Endothelial cell of umbilical vein (primary cell): ENCODE results near the gene CEACAM1. TPM values are rescaled to one million over a fixed set of nuclear protein-coding genes. Genes with fewer than 3 reads are reported as not detected.

Source experiments
- BruUV-seq: library from RNA; stranded (reverse); fragments of 400-500 nt; replicated peaks from 2 replicates; lab custom pipeline; 2021; lab: Mats Ljungman, UMichigan
- CTCF ChIA-PET: fragments of 300-600, 350-600 bp; sonication (Branson Sonifier 250); formaldehyde crosslinking; loops from one replicate; lab custom pipeline; 2021; ENCODE audit warnings: antibody characterized with exemption, inconsistent platforms; lab: Charles Lee
- POLR2A ChIA-PET: fragments of 300-600, 350-600 bp; sonication (Branson Sonifier 250); formaldehyde crosslinking; loops from one replicate; lab custom pipeline; 2021; ENCODE audit warnings: antibody characterized with exemption, inconsistent platforms; lab: Charles Lee
- DNase-seq: peaks from one replicate; pipeline ENCODE4 v3.0.0-alpha.2; 2011; ENCODE audit warnings: low read depth, low spot score
- FAIRE-seq: peaks from 2 replicates; lab custom pipeline; 2011; peaks lifted over from hg19 to GRCh38; lab: Jason Lieb, UNC
- H2AFZ ChIP-seq: 2 replicates; pipeline ENCODE4 v1.6.0; 2012; ENCODE audit warnings: low read depth, low read length, control low read depth, inconsistent platforms
- H3K27ac ChIP-seq: 2 replicates; pipeline ENCODE4 v1.5.1; 2011; ENCODE audit warnings: low read depth, mild to moderate bottlenecking, control low read depth, low read length, moderate library complexity; ENCODE audit not compliant: insufficient read depth
- H3K27me3 ChIP-seq, 2 experiments: 2 replicates each; pipeline versions ENCODE4 v1.6.0 to v1.6.1; 2011; ENCODE audit warnings: low read length in 2 of 2, mixed read lengths in 1 of 2; ENCODE audit not compliant: control insufficient read depth in 2 of 2, insufficient read depth in 2 of 2
- H3K36me3 ChIP-seq, 2 experiments: 2 replicates in 1 of 2; 3 replicates in 1 of 2; pipeline ENCODE4 v1.5.1; 2011; ENCODE audit warnings: low read length in 2 of 2, mild to moderate bottlenecking in 1 of 2, moderate library complexity in 1 of 2; ENCODE audit not compliant: control insufficient read depth in 2 of 2, insufficient read depth in 2 of 2; ENCODE audit errors: extremely low read depth in 1 of 2
- H3K4me1 ChIP-seq: 3 replicates; pipeline ENCODE4 v1.5.1; 2011; ENCODE audit warnings: mild to moderate bottlenecking, low read length; ENCODE audit not compliant: control insufficient read depth, insufficient read depth; ENCODE audit errors: extremely low read depth
- H3K4me2 ChIP-seq: 2 replicates; pipeline ENCODE4 v1.6.1; 2011; ENCODE audit warnings: low read length, control low read depth, mixed read lengths; ENCODE audit not compliant: insufficient read depth
- H3K4me3 ChIP-seq, 3 experiments: fragments of 200-600 bp in 1 of 3; sonication (generic), shearing (Covaris generic) in 1 of 3; replicated peaks in 1 of 3; 2 replicates each; pipeline ENCODE4 v1.5.1; 2011 to 2016; ENCODE audit warnings: control low read depth in 3 of 3, low read length in 3 of 3, mild to moderate bottlenecking in 2 of 3, inconsistent platforms in 1 of 3, low read depth in 1 of 3, moderate library complexity in 1 of 3; ENCODE audit not compliant: insufficient read depth in 1 of 3
- H3K79me2 ChIP-seq: 2 replicates; pipeline ENCODE4 v1.6.0; 2012; ENCODE audit warnings: low read length, inconsistent platforms; ENCODE audit not compliant: control insufficient read depth, insufficient read depth
- H3K9ac ChIP-seq: replicated peaks from 2 replicates; pipeline ENCODE3; 2011; ENCODE audit warnings: low read length, control low read depth; ENCODE audit not compliant: insufficient read depth; ENCODE audit errors: extremely low read depth
- H3K9me1 ChIP-seq: replicated peaks from 3 replicates; pipeline ENCODE4 v1.6.0; 2011; ENCODE audit warnings: mild to moderate bottlenecking, low read length; ENCODE audit not compliant: control insufficient read depth, insufficient read depth; ENCODE audit errors: extremely low read depth
- H3K9me3 ChIP-seq: replicated peaks from 2 replicates; pipeline ENCODE4 v1.5.1; 2012; ENCODE audit warnings: low read length, inconsistent platforms; ENCODE audit not compliant: control insufficient read depth, insufficient read depth
- H4K20me1 ChIP-seq: replicated peaks from 2 replicates; pipeline ENCODE3; 2011; ENCODE audit warnings: mild to moderate bottlenecking, low read length; ENCODE audit not compliant: control insufficient read depth, insufficient read depth; ENCODE audit errors: extremely low read depth
- CTCF ChIP-seq, 2 donors: IDR thresholded peaks; 1 replicate in 1 of 2; 2 replicates in 1 of 2; pipeline ENCODE4 v1.5.1; 2011; ENCODE audit warnings: low read length in 2 of 2, mild to moderate bottlenecking in 2 of 2, moderate library complexity in 2 of 2, control low read depth in 1 of 2, inconsistent platforms in 1 of 2, low read depth in 1 of 2; ENCODE audit not compliant: insufficient read depth in 1 of 2; ENCODE audit errors: extremely low read depth in 1 of 2
- EZH2 ChIP-seq: IDR thresholded peaks from 2 replicates; pipeline ENCODE4 v1.6.1; 2012; ENCODE audit warnings: borderline replicate concordance, low read depth, mild to moderate bottlenecking, moderate library complexity, low read length, inconsistent platforms; ENCODE audit not compliant: severe bottlenecking
- FOS ChIP-seq: IDR thresholded peaks from 2 replicates; pipeline ENCODE4 v1.6.1; 2011; ENCODE audit warnings: mild to moderate bottlenecking, low read length, moderate library complexity, borderline replicate concordance; ENCODE audit not compliant: insufficient read depth
- GATA2 ChIP-seq: IDR thresholded peaks from 2 replicates; pipeline ENCODE4 v1.7.0; 2011; ENCODE audit warnings: low read depth, mild to moderate bottlenecking, moderate library complexity, mixed read lengths, low read length; ENCODE audit not compliant: insufficient read length, insufficient read depth
- JUN ChIP-seq: IDR thresholded peaks from 2 replicates; pipeline ENCODE4 v1.6.1; 2011; ENCODE audit warnings: borderline replicate concordance, low read depth; ENCODE audit not compliant: insufficient read length, insufficient read depth
- MAX ChIP-seq: IDR thresholded peaks from 2 replicates; pipeline ENCODE4 v1.6.1; 2011; ENCODE audit not compliant: insufficient read depth, insufficient read length
- MYC ChIP-seq: IDR thresholded peaks from one replicate; pipeline ENCODE4 v1.6.1; 2011; ENCODE audit warnings: mild to moderate bottlenecking, low read depth, low read length
- POLR2A ChIP-seq: IDR thresholded peaks from 2 replicates; pipeline ENCODE4 v1.6.1; 2012; ENCODE audit warnings: low read depth, mild to moderate bottlenecking, control low read depth, low read length
- POLR2AphosphoS5 ChIP-seq: IDR thresholded peaks from 2 replicates; pipeline ENCODE4 v1.6.1; 2012; ENCODE audit warnings: low read depth, mild to moderate bottlenecking, control low read depth, low read length, moderate library complexity; ENCODE audit not compliant: insufficient read depth
- dilution Hi-C: fragments of 300-500 bp; cut with MboI; formaldehyde crosslinking; loops from one replicate; pipeline ENCODE4 v1.15.0; 2019; ENCODE audit warnings: low sequenced_read_pairs; ENCODE audit not compliant: extremely low pct_ligation_motif_present
- intact Hi-C: fragments of 100-400 bp; cut with micrococcal nuclease; formaldehyde crosslinking; loops from one replicate; pipeline ENCODE4 v1.10.0; 2022
- polyA plus RNA-seq, 4 experiments: library from polyadenylated mRNA; depleted of rRNA in 3 of 4; stranded (reverse) in 3 of 4; unstranded in 1 of 4; fragments of >200 nt; gene quantifications; 2 replicates each; pipeline versions ENCODE4 v1.2.1 to v1.2.3, GENCODE V29; 2011 to 2012; ENCODE audit warnings: missing spikeins in 1 of 4
- total RNA-seq: library from RNA; stranded (reverse); gene quantifications from 2 replicates; pipeline ENCODE4 v1.2.3, GENCODE V29; 2021

Gene CEACAM1
- total and polyA plus RNA-seq, 2 donors (not counting 3 experiments of a cell fraction or from before 2014, with no cell fraction given), result 3.5 to 3.6 TPM

GRCh38 chr19:42563352-42564210 is 35.3 kb upstream of the CEACAM1 start:
- peak; percentile 35 to 58 for TF ChIP-seq CTCF (IDR thresholded peaks at IDR 0.05; ENCODE audit: extremely low read depth in 1 of 2, insufficient read depth in 1 of 2, low read depth in 1 of 2, low read length in 2 of 2)
- TF ChIP-seq POLR2AphosphoS5, result no peak
- Histone ChIP-seq H3K9ac (no peak overlapping the region), H3K27me3 (no peaks in the 10 kb centered on the region), H3K4me3 (no peak overlapping the region), H3K79me2 (no peaks in the 10 kb centered on the region), H3K4me1 (no peaks in the 10 kb centered on the region), H3K9me3 (no peaks in the 10 kb centered on the region), H2AFZ (no peak overlapping the region), H4K20me1 (no peaks in the 10 kb centered on the region), H3K4me2 (no peak overlapping the region), H3K27ac (no peak overlapping the region), H3K36me3 (no peaks in the 10 kb centered on the region), H3K9me1 (no peaks in the 10 kb centered on the region)
- ChIA-PET CTCF (interaction anchor here (1.7 kb wide), 1 partner anchor 10 kb away, joined by 8 read pairs; no protein-coding TSS in a partner anchor), POLR2A (no interaction called here)
- intact Hi-C loops, result loop anchor here (1.0 kb wide), 1 partner anchor 113 kb away; no protein-coding TSS in a partner anchor
- FAIRE-seq, result peak; percentile 89
- peak; percentile 38 for DNase-seq
- no TSS peak for BruUV-seq
- dilution Hi-C loops, result no loop called here

- FAIRE-seq (no peak), DNase-seq (no peak)
- intact Hi-C loops, result no loop called here
- Histone ChIP-seq H3K9ac (no peak overlapping the region), H3K36me3 (no peaks in the 10 kb centered on the region), H3K9me1 (no peaks in the 10 kb centered on the region), H3K27me3 (no peaks in the 10 kb centered on the region), H3K4me1 (no peaks in the 10 kb centered on the region), H3K4me2 (no peak overlapping the region), H3K4me3 (no peak overlapping the region), H3K27ac (no peak overlapping the region), H3K9me3 (no peaks in the 10 kb centered on the region), H3K79me2 (no peaks in the 10 kb centered on the region), H2AFZ (no peak overlapping the region), H4K20me1 (no peaks in the 10 kb centered on the region)
- TF ChIP-seq EZH2 (no peak), POLR2A (no peak), POLR2AphosphoS5 (no peak), MAX (no peak), MYC (no peak), JUN (no peak), FOS (no peak), CTCF (IDR thresholded peaks at IDR 0.05; ENCODE audit: extremely low read depth in 1 of 2, insufficient read depth in 1 of 2, low read depth in 1 of 2, low read length in 2 of 2) (no peak), GATA2 (no peak)
- no TSS peak for BruUV-seq
- ChIA-PET CTCF (interaction anchor here (1.5 to 1.9 kb wide), 2 partner anchors 36 to 111 kb away, joined by 3 to 6 read pairs; no protein-coding TSS in a partner anchor), POLR2A (no interaction called here)
- dilution Hi-C loops, result no loop called here
These were observed 33.2 kb upstream of the CEACAM1 start for GRCh38 chr19:42561512-42561911.
